Prostate gland (tissue), 2 donors: ENCODE results near the gene CNTNAP2.

ENCODE experiments used
- POLR2A ChIP-seq: fragments of 450-650 bp; IDR thresholded peaks from one replicate; pipeline ENCODE4 v1.6.1; 2016; ENCODE audit warnings: antibody characterized with exemption, mild to moderate bottlenecking
- TF ChIP-seq, protein P1 (sequence below), 4 experiments: fragments of 200-600 bp in 2 of 4; fragments of 450-650 bp in 2 of 4; sonication (generic) in 2 of 4; IDR thresholded peaks; 1 replicate in 3 of 4; 2 replicates in 1 of 4; pipeline ENCODE4 v1.5.1; 2016 to 2019; ENCODE audit warnings: antibody characterized with exemption in 4 of 4, mild to moderate bottlenecking in 2 of 4, moderate library complexity in 2 of 4

- TF ChIP-seq POLR2A, result no peak
- TF ChIP-seq, protein P1, sequence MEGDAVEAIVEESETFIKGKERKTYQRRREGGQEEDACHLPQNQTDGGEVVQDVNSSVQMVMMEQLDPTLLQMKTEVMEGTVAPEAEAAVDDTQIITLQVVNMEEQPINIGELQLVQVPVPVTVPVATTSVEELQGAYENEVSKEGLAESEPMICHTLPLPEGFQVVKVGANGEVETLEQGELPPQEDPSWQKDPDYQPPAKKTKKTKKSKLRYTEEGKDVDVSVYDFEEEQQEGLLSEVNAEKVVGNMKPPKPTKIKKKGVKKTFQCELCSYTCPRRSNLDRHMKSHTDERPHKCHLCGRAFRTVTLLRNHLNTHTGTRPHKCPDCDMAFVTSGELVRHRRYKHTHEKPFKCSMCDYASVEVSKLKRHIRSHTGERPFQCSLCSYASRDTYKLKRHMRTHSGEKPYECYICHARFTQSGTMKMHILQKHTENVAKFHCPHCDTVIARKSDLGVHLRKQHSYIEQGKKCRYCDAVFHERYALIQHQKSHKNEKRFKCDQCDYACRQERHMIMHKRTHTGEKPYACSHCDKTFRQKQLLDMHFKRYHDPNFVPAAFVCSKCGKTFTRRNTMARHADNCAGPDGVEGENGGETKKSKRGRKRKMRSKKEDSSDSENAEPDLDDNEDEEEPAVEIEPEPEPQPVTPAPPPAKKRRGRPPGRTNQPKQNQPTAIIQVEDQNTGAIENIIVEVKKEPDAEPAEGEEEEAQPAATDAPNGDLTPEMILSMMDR (IDR thresholded peaks at IDR 0.05), result no peak
Measured at GRCh38 chr7:147912291-147912690, 1795.7 kb downstream of the CNTNAP2 start.
